B cell (primary cell): ENCODE data around the gene ATXN3.

Experiments used
- CTCF ChIP-seq: fragments of 200-600 bp; IDR thresholded peaks from one replicate; pipeline ENCODE4 v1.8.0; 2022; ENCODE audit warnings: antibody characterized with exemption, mild to moderate bottlenecking
- EZH2 ChIP-seq: IDR thresholded peaks from 2 replicates; pipeline ENCODE4 v1.6.1; 2012; ENCODE audit warnings: borderline replicate concordance, low read depth, mild to moderate bottlenecking, moderate library complexity, low read length; ENCODE audit not compliant: insufficient read depth, poor library complexity, severe bottlenecking

GRCh38 chr14:92143962-92144361 lies 37.6 kb upstream of the ATXN3 start:
- no peak for TF ChIP-seq CTCF
- no peak for TF ChIP-seq EZH2
